Fibroblast of lung (primary cell): ENCODE results near the gene OPRM1.

Experiments
- EZH2 ChIP-seq: IDR thresholded peaks from 2 replicates; pipeline ENCODE4 v1.5.1; 2012; ENCODE audit warnings: low read length, control low read depth, mild to moderate bottlenecking; ENCODE audit errors: missing control alignments
- TF ChIP-seq, protein P1 (sequence below), 2 donors: IDR thresholded peaks in 1 of 2; conservative IDR thresholded peaks in 1 of 2; 1 replicate in 1 of 2; 2 replicates in 1 of 2; pipeline ENCODE4 v1.5.1; 2011 to 2012; ENCODE audit warnings: low read length in 2 of 2, control low read depth in 1 of 2, inconsistent platforms in 1 of 2, low read depth in 1 of 2, mild to moderate bottlenecking in 1 of 2

DNA sequence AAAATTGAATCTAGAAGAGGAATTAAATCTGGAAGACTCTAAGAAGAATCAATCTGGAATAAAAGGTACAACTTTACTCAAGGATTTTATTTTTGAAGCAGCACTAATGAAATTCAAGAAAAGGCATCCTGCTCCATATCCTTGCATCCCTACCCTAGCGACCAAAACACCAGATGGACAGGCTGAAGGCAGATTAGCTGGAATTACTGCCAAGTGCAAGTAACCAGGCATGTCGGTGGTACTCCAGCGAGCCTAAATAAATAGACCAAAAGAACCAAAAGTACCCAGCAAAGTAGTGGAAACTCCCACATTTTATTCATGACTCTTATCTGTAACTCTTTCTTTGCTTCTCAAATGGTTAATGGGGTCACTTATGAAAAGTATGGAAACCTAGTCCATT, 21.0 kb downstream of the OPRM1 start:
- TF ChIP-seq, protein P1, sequence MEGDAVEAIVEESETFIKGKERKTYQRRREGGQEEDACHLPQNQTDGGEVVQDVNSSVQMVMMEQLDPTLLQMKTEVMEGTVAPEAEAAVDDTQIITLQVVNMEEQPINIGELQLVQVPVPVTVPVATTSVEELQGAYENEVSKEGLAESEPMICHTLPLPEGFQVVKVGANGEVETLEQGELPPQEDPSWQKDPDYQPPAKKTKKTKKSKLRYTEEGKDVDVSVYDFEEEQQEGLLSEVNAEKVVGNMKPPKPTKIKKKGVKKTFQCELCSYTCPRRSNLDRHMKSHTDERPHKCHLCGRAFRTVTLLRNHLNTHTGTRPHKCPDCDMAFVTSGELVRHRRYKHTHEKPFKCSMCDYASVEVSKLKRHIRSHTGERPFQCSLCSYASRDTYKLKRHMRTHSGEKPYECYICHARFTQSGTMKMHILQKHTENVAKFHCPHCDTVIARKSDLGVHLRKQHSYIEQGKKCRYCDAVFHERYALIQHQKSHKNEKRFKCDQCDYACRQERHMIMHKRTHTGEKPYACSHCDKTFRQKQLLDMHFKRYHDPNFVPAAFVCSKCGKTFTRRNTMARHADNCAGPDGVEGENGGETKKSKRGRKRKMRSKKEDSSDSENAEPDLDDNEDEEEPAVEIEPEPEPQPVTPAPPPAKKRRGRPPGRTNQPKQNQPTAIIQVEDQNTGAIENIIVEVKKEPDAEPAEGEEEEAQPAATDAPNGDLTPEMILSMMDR (conservative IDR thresholded peaks at IDR 0.05 in 1 of 2, IDR thresholded peaks at IDR 0.05 in 1 of 2; ENCODE audit: low read depth in 1 of 2, low read length in 2 of 2), result no peak
- no peak for TF ChIP-seq EZH2
